ENCODE results near the gene KRTAP1-1.

DNA sequence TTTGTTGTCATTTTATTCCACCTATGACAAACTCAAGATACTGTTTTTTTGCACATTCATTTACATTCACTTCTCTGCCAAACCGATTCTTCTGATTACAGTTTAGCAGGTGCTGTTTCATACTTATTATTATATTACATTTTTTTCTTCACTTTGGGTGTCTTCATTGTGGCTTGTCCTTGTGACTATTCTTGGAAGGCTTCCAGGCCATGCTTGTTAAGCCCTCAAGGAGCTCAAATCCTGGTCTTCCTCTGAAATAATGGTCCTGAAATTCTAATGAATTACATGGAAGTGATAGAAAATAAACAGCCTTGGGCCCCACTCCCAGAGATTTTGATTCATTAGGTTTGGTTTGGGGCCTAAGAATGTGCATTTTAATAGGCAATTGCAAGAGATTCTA lies 23.1 kb upstream of the KRTAP1-1 start:
- no peak for TF ChIP-seq CTCF (IDR thresholded peaks at IDR 0.05; ENCODE audit: control extremely low read depth in 1 of 3, insufficient read depth in 1 of 3, low read depth in 1 of 3, low read length in 3 of 3)
- no peak for TF ChIP-seq EZH2 (IDR thresholded peaks at IDR 0.05; ENCODE audit: low read depth, low read length, severe bottlenecking)
- no peak for TF ChIP-seq JUN (IDR thresholded peaks at IDR 0.05; ENCODE audit: low read depth, low read length)
- no peak for TF ChIP-seq BCL11A (IDR thresholded peaks at IDR 0.05; ENCODE audit: low read depth in 2 of 2, low read length in 2 of 2)
- TF ChIP-seq SAP30 (IDR thresholded peaks at IDR 0.05; ENCODE audit: insufficient read depth, insufficient replicate concordance, low read length), result no peak
- no peak for TF ChIP-seq YY1 (IDR thresholded peaks at IDR 0.05; ENCODE audit: low read depth, low read length)
- no peak for TF ChIP-seq SUZ12 (IDR thresholded peaks at IDR 0.05; ENCODE audit: low read length)
- no peak for TF ChIP-seq SP4 (IDR thresholded peaks at IDR 0.05; ENCODE audit: low read length)
- no peak for TF ChIP-seq SIN3A (conservative IDR thresholded peaks at IDR 0.05 in 1 of 2, IDR thresholded peaks at IDR 0.05 in 1 of 2; ENCODE audit: low read depth in 1 of 2, low read length in 2 of 2)
- TF ChIP-seq JUND (IDR thresholded peaks at IDR 0.05; ENCODE audit: low read length), result no peak
- TF ChIP-seq CBX5 (IDR thresholded peaks at IDR 0.05; ENCODE audit: low read depth, low read length), result no peak
- no peak for TF ChIP-seq EP300 (IDR thresholded peaks at IDR 0.05; ENCODE audit: borderline replicate concordance in 1 of 2, low read depth in 2 of 2, low read length in 2 of 2)
- no peak for TF ChIP-seq CHD1 (IDR thresholded peaks at IDR 0.05; ENCODE audit: low read depth, low read length)
- TF ChIP-seq POLR2AphosphoS5 (IDR thresholded peaks at IDR 0.05; ENCODE audit: low read depth, low read length), result no peak

Data from H1 (cell line).